IMR-90 (cell line): ENCODE data around the gene NIPAL4. TPM values are rescaled to one million over a fixed set of nuclear protein-coding genes. Genes with fewer than 3 reads are reported as not detected.

Experiments
- ATAC-seq: fragments of 200-7000 bp; cut with Tn5 transposase; 2 replicates; pipeline ENCODE4 v1.9.1; 2020; ENCODE audit warnings: low read depth, mild to moderate bottlenecking, moderate library complexity
- BruUV-seq: library from RNA; stranded (reverse); fragments of 400-500 nt; replicated peaks from 2 replicates; lab custom pipeline; 2021; lab: Mats Ljungman, UMichigan
- CTCF ChIA-PET: fragments of 300-600 bp; formaldehyde crosslinking; extraction: SDS; loops from one replicate; lab custom pipeline; 2021; ENCODE audit warnings: antibody characterized with exemption; lab: Yijun Ruan, JAX
- POLR2A ChIA-PET: fragments of 300-600 bp; sonication (Branson Sonifier 250); formaldehyde crosslinking; loops from one replicate; lab custom pipeline; 2022; ENCODE audit warnings: antibody characterized with exemption; ENCODE audit not compliant: unreplicated experiment; lab: Charles Lee
- DNase-seq: peaks from one replicate; pipeline ENCODE4 v3.0.0; 2013
- H2AFZ ChIP-seq: replicated peaks from 2 replicates; pipeline ENCODE3; 2013; ENCODE audit warnings: low read length, mild to moderate bottlenecking; ENCODE audit not compliant: poor library complexity
- H2AK5ac ChIP-seq: 2 replicates; pipeline ENCODE4 v1.6.1; 2013; ENCODE audit warnings: low read depth, low read length, inconsistent platforms
- H2AK9ac ChIP-seq: replicated peaks from 2 replicates; pipeline ENCODE3; 2013; ENCODE audit warnings: mild to moderate bottlenecking, low read depth, low read length, moderate library complexity; ENCODE audit not compliant: poor library complexity
- H2BK120ac ChIP-seq: 2 replicates; pipeline ENCODE4 v1.6.1; 2013; ENCODE audit warnings: low read depth, low read length, inconsistent platforms
- H2BK15ac ChIP-seq: 3 replicates; pipeline ENCODE4 v1.6.1; 2013; ENCODE audit warnings: low read depth, low read length, inconsistent platforms
- H2BK20ac ChIP-seq: 2 replicates; pipeline ENCODE4 v1.6.1; 2013; ENCODE audit warnings: low read depth, mild to moderate bottlenecking, inconsistent platforms, low read length, moderate library complexity
- H2BK5ac ChIP-seq: 2 replicates; pipeline ENCODE4 v1.6.1; 2013; ENCODE audit warnings: mild to moderate bottlenecking, low read depth, low read length, inconsistent platforms; ENCODE audit not compliant: poor library complexity, severe bottlenecking
- H3K14ac ChIP-seq: replicated peaks from 2 replicates; pipeline ENCODE4 v1.6.1; 2013; ENCODE audit warnings: low read depth, low read length, inconsistent platforms
- H3K18ac ChIP-seq: 2 replicates; pipeline ENCODE4 v1.6.1; 2013; ENCODE audit warnings: low read depth, low read length, control low read depth
- H3K23ac ChIP-seq: 2 replicates; pipeline ENCODE4 v1.6.1; 2013; ENCODE audit warnings: low read depth, low read length, inconsistent platforms
- H3K27ac ChIP-seq: 2 replicates; pipeline ENCODE4 v1.5.1; 2013; ENCODE audit warnings: mild to moderate bottlenecking, control low read depth, low read length; ENCODE audit not compliant: insufficient read depth
- H3K27me3 ChIP-seq: 2 replicates; pipeline ENCODE4 v1.6.1; 2013; ENCODE audit warnings: low read length; ENCODE audit not compliant: control insufficient read depth, insufficient read depth
- H3K36me3 ChIP-seq: 2 replicates; pipeline ENCODE4 v1.6.1; 2013; ENCODE audit warnings: low read length, mixed read lengths; ENCODE audit not compliant: control insufficient read depth, insufficient read depth
- H3K4ac ChIP-seq: 2 replicates; pipeline ENCODE4 v1.6.1; 2013; ENCODE audit warnings: low read depth, low read length, inconsistent platforms
- H3K4me1 ChIP-seq: 2 replicates; pipeline ENCODE4 v1.6.1; 2013; ENCODE audit warnings: low read length, mixed read lengths; ENCODE audit not compliant: control insufficient read depth, insufficient read depth
- H3K4me2 ChIP-seq: 2 replicates; pipeline ENCODE4 v1.6.1; 2013; ENCODE audit warnings: low read depth, mild to moderate bottlenecking, control low read depth, low read length, moderate library complexity
- H3K4me3 ChIP-seq: 2 replicates; pipeline ENCODE4 v1.5.1; 2013; ENCODE audit warnings: low read depth, mild to moderate bottlenecking, control low read depth, low read length, moderate library complexity; ENCODE audit not compliant: insufficient read depth
- H3K56ac ChIP-seq: 2 replicates; pipeline ENCODE4 v1.6.1; 2013; ENCODE audit warnings: low read length, inconsistent platforms; ENCODE audit not compliant: insufficient read depth; ENCODE audit errors: extremely low read depth
- H3K79me1 ChIP-seq, 2 experiments: 2 replicates each; pipeline ENCODE4 v1.6.1; 2013; ENCODE audit warnings: low read length in 2 of 2, inconsistent platforms in 1 of 2, low read depth in 1 of 2
- H3K9ac ChIP-seq: 2 replicates; pipeline ENCODE4 v1.6.1; 2013; ENCODE audit warnings: low read depth, low read length, control low read depth
- H3K9me1 ChIP-seq: 2 replicates; pipeline ENCODE4 v1.6.1; 2013; ENCODE audit warnings: low read length, inconsistent platforms; ENCODE audit not compliant: insufficient read depth
- H3K9me3 ChIP-seq: 2 replicates; pipeline ENCODE4 v1.6.1; 2013; ENCODE audit warnings: low read length; ENCODE audit not compliant: control insufficient read depth, insufficient read depth
- H4K20me1 ChIP-seq: 2 replicates; pipeline ENCODE4 v1.6.1; 2013; ENCODE audit warnings: low read length, inconsistent platforms; ENCODE audit not compliant: insufficient read depth
- H4K5ac ChIP-seq: 2 replicates; pipeline ENCODE4 v1.6.1; 2013; ENCODE audit warnings: mild to moderate bottlenecking, low read depth, low read length, control low read depth
- H4K8ac ChIP-seq, 2 experiments: 2 replicates each; pipeline ENCODE4 v1.6.1; 2013; ENCODE audit warnings: low read depth in 2 of 2, low read length in 2 of 2, control low read depth in 1 of 2, inconsistent platforms in 1 of 2
- H4K91ac ChIP-seq: 2 replicates; pipeline ENCODE4 v1.6.1; 2013; ENCODE audit warnings: low read depth, low read length, inconsistent platforms; ENCODE audit not compliant: insufficient read depth
- BHLHE40 ChIP-seq: fragments of 150-350 bp; IDR thresholded peaks from 2 replicates; pipeline ENCODE4 v1.6.1; 2016; ENCODE audit warnings: mild to moderate bottlenecking, low read depth, low read length
- CEBPB ChIP-seq: IDR thresholded peaks from 2 replicates; pipeline ENCODE4 v1.6.1; 2012; ENCODE audit warnings: low read depth, low read length, improper control_type of control experiment
- CHD1 ChIP-seq: IDR thresholded peaks from 2 replicates; pipeline ENCODE4 v1.6.1; 2012; ENCODE audit warnings: low read depth, low read length, improper control_type of control experiment
- FOS ChIP-seq: fragments of 150-350 bp; IDR thresholded peaks from 2 replicates; pipeline ENCODE4 v1.6.1; 2016; ENCODE audit warnings: low read depth, low read length
- MAFK ChIP-seq: IDR thresholded peaks from 2 replicates; pipeline ENCODE4 v1.6.1; 2012; ENCODE audit warnings: low read depth, low read length, improper control_type of control experiment
- MAZ ChIP-seq: IDR thresholded peaks from 2 replicates; pipeline ENCODE4 v1.6.1; 2012; ENCODE audit warnings: low read depth, mild to moderate bottlenecking, low read length, improper control_type of control experiment, moderate library complexity, borderline replicate concordance
- MXI1 ChIP-seq: IDR thresholded peaks from 2 replicates; pipeline ENCODE4 v1.6.1; 2012; ENCODE audit warnings: low read depth, mild to moderate bottlenecking, low read length, moderate library complexity, borderline replicate concordance
- NFE2L2 ChIP-seq: fragments of 150-350 bp; IDR thresholded peaks from 2 replicates; pipeline ENCODE4 v1.6.1; 2016; ENCODE audit warnings: low read depth, mild to moderate bottlenecking, low read length
- POLR2A ChIP-seq: IDR thresholded peaks from 2 replicates; pipeline ENCODE4 v1.6.1; 2012; ENCODE audit warnings: mild to moderate bottlenecking, low read depth, low read length
- RAD21 ChIP-seq: IDR thresholded peaks from 2 replicates; pipeline ENCODE4 v1.6.1; 2012; ENCODE audit warnings: low read length, improper control_type of control experiment
- RCOR1 ChIP-seq: IDR thresholded peaks from 2 replicates; pipeline ENCODE4 v1.6.1; 2012; ENCODE audit warnings: mild to moderate bottlenecking, low read length, improper control_type of control experiment; ENCODE audit not compliant: insufficient replicate concordance
- RFX5 ChIP-seq: IDR thresholded peaks from 2 replicates; pipeline ENCODE4 v1.8.0; 2012; ENCODE audit warnings: low read depth, mild to moderate bottlenecking, low read length, moderate library complexity
- SMC3 ChIP-seq: fragments of 150-350 bp; IDR thresholded peaks from 2 replicates; pipeline ENCODE4 v1.6.1; 2016; ENCODE audit warnings: low read depth, mild to moderate bottlenecking, antibody characterized with exemption, low read length, moderate library complexity
- WGBS, 2 experiments: methylation state at CpG; one replicate each; pipeline versions ENCODE4 v1.1.5 to v1.1.7; 2013; ENCODE audit warnings: missing lambda C conversion rate in 2 of 2; ENCODE audit not compliant: insufficient read length in 1 of 2; ENCODE audit errors: extremely low coverage in 2 of 2; 5-methylcytosine and 5-hydroxymethylcytosine counted together
- dilution Hi-C: fragments of 300-500 bp; cut with HindIII; formaldehyde crosslinking; loops from one replicate; pipeline ENCODE4 v1.14.3; 2018; ENCODE audit warnings: low sequenced_read_pairs; ENCODE audit not compliant: unreplicated experiment
- in situ Hi-C: fragments of 300-500 bp; cut with MboI; formaldehyde crosslinking; loops from 3 replicates; pipeline ENCODE4 v1.14.3; 2019; ENCODE audit warnings: low sequenced_read_pairs, inconsistent platforms, mixed read lengths
- intact Hi-C: fragments of 100-400 bp; cut with micrococcal nuclease; formaldehyde crosslinking; loops from 2 replicates; pipeline ENCODE4 v1.10.0; 2022
- polyA plus RNA-seq, 3 experiments: library from polyadenylated mRNA; depleted of rRNA; stranded (reverse); fragments of >200 nt; gene quantifications; 2 replicates each; pipeline ENCODE4 v1.2.3, GENCODE V29; 2012; ENCODE audit warnings: low replicate concordance in 1 of 3
- total RNA-seq: library from RNA; depleted of rRNA; stranded (reverse); fragments of >200 nt; gene quantifications from 2 replicates; pipeline ENCODE4 v1.2.3, GENCODE V29; 2012
- TF ChIP-seq, protein P1 (sequence below): conservative IDR thresholded peaks from 2 replicates; pipeline ENCODE4 v1.5.1; 2012; ENCODE audit warnings: mild to moderate bottlenecking, low read depth, low read length, improper control_type of control experiment
- TF ChIP-seq, protein P2 (sequence below): fragments of 150-350 bp; IDR thresholded peaks from 2 replicates; pipeline ENCODE4 v1.6.1; 2016; ENCODE audit warnings: low read depth, mild to moderate bottlenecking, low read length, moderate library complexity, borderline replicate concordance
- TF ChIP-seq, protein P3 (sequence below): fragments of 150-350 bp; IDR thresholded peaks from 2 replicates; pipeline ENCODE4 v1.6.1; 2017; ENCODE audit warnings: mild to moderate bottlenecking, antibody characterized with exemption, low read length, low read depth

Gene NIPAL4
- total and polyA plus RNA-seq, 2 of the 4 experiments (the other 2 are of a cell fraction) = 0.18 to 0.39 TPM

DNA sequence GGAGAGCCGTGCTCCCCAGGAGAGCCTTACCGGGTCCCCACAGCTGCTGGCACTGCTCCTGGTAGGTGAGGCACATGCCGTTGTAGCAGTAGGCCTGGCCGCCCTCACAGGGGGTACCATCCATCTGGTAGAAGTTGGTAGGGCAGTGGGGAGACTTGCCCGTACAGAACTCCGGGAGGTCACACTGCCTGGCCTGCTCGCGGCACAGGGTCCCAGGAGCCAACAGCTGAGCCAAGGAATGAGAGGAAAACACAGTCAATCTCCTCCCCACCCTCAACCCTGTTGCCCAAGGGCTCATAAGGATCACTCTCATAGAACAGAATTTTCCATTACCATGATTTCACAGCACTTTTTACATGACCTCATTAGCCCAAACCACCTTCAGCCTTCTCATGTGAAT lies 36.9 kb downstream of the NIPAL4 start:
- Histone ChIP-seq H3K4me2 (no peak overlapping the region), H3K9me1 (peaks cover 6% of the 10 kb centered on the region; the same call in 1 of the 2 replicates), H4K91ac (no peak overlapping the region), H3K4ac (no peak overlapping the region), H3K18ac (no peak overlapping the region), H2AK5ac (no peak overlapping the region), H3K4me3 (no peak overlapping the region), H3K27ac (no peak overlapping the region), H3K23ac (no peak overlapping the region), H3K9me3 (no peaks in the 10 kb centered on the region), H3K79me1 (peaks cover 11 to 33% of the 10 kb centered on the region in 2 experiments), H4K20me1 (no peaks in the 10 kb centered on the region), H2BK5ac (no peak overlapping the region), H2AFZ (no peak overlapping the region), H4K5ac (no peak overlapping the region; the same call in 1 of the 2 replicates), H2BK15ac (no peak overlapping the region), H2BK120ac (no peak overlapping the region), H3K9ac (no peak overlapping the region), H4K8ac (no peak overlapping the region; a peak in 1 of 4 replicates), H3K14ac (no peak overlapping the region), H3K27me3 (no peaks in the 10 kb centered on the region), H3K4me1 (no peaks in the 10 kb centered on the region), H3K56ac (no peak overlapping the region), H2BK20ac (no peak overlapping the region), H2AK9ac (peak overlapping the region; percentile 24), H3K36me3 (peaks cover 42% of the 10 kb centered on the region)
- no CpG with 5 or more reads among the region's 8 CpGs for WGBS, 2 experiments
- BruUV-seq = no TSS peak
- DNase-seq = no peak
- CTCF ChIA-PET = no interaction called here
- POLR2A ChIA-PET = no interaction called here
- in situ Hi-C loops (no loop called here), dilution Hi-C loops (no loop called here), intact Hi-C loops (no loop called here)
- no peak for ATAC-seq
- TF ChIP-seq, protein P1, sequence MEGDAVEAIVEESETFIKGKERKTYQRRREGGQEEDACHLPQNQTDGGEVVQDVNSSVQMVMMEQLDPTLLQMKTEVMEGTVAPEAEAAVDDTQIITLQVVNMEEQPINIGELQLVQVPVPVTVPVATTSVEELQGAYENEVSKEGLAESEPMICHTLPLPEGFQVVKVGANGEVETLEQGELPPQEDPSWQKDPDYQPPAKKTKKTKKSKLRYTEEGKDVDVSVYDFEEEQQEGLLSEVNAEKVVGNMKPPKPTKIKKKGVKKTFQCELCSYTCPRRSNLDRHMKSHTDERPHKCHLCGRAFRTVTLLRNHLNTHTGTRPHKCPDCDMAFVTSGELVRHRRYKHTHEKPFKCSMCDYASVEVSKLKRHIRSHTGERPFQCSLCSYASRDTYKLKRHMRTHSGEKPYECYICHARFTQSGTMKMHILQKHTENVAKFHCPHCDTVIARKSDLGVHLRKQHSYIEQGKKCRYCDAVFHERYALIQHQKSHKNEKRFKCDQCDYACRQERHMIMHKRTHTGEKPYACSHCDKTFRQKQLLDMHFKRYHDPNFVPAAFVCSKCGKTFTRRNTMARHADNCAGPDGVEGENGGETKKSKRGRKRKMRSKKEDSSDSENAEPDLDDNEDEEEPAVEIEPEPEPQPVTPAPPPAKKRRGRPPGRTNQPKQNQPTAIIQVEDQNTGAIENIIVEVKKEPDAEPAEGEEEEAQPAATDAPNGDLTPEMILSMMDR = no peak
- TF ChIP-seq POLR2A (no peak), RFX5 (no peak), SMC3 (no peak), BHLHE40 (no peak), FOS (no peak), MAFK (no peak), CHD1 (no peak), RAD21 (no peak), NFE2L2 (no peak), CEBPB (no peak), RCOR1 (no peak), MAZ (no peak), MXI1 (no peak)
- TF ChIP-seq, protein P2, sequence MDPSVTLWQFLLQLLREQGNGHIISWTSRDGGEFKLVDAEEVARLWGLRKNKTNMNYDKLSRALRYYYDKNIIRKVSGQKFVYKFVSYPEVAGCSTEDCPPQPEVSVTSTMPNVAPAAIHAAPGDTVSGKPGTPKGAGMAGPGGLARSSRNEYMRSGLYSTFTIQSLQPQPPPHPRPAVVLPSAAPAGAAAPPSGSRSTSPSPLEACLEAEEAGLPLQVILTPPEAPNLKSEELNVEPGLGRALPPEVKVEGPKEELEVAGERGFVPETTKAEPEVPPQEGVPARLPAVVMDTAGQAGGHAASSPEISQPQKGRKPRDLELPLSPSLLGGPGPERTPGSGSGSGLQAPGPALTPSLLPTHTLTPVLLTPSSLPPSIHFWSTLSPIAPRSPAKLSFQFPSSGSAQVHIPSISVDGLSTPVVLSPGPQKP = no peak
- TF ChIP-seq, protein P3, sequence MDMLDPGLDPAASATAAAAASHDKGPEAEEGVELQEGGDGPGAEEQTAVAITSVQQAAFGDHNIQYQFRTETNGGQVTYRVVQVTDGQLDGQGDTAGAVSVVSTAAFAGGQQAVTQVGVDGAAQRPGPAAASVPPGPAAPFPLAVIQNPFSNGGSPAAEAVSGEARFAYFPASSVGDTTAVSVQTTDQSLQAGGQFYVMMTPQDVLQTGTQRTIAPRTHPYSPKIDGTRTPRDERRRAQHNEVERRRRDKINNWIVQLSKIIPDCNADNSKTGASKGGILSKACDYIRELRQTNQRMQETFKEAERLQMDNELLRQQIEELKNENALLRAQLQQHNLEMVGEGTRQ = no peak
